Measurements from ENCODE around the gene PEAR1.
A peak's percentile ranks its signal among the peaks of the same experiment; 100 is the strongest.

PEAR1 gene

GRCh38 chr1:156853761-156854160, 39.8 kb upstream of the PEAR1 start:
- H3K36me3 Mint-ChIP-seq (ENCODE audit: insufficient read depth), result no peaks in the 10 kb centered on the region
- ATAC-seq (replicated peaks), result no peak

GRCh38 chr1:156854634-156855033, 38.9 kb upstream of the PEAR1 start:
- Mint-ChIP-seq H3K27ac (no peak overlapping the region), H3K4me3 (no peak overlapping the region), H3K4me1 (ENCODE audit: low read depth in 2 of 2) (peaks cover 2% of the 10 kb centered on the region in 2 donors), H3K9me3 (no peaks in the 10 kb centered on the region), H3K27me3 (peaks cover 14 to 16% of the 10 kb centered on the region in 2 donors), H3K36me3 (ENCODE audit: insufficient read depth) (no peaks in the 10 kb centered on the region)
- no peak for DNase-seq
- no peak for ATAC-seq (replicated peaks)

More at GRCh38 chr1:156853761-156854160, 39.8 kb upstream of the PEAR1 start:
- Mint-ChIP-seq H3K9me3 (no peaks in the 10 kb centered on the region), H3K27ac (no peak overlapping the region), H3K4me3 (no peak overlapping the region), H3K27me3 (peaks cover 11 to 13% of the 10 kb centered on the region in 2 donors), H3K4me1 (ENCODE audit: low read depth in 2 of 2) (peaks cover 4 to 7% of the 10 kb centered on the region in 2 donors)
- no peak for DNase-seq

- ATAC-seq (replicated peaks), result no peak
- peaks cover 8 to 11% of the 10 kb centered on the region in 2 donors for H3K4me1 Mint-ChIP-seq (ENCODE audit: low read depth in 2 of 2)
- H3K9me3 Mint-ChIP-seq, result no peaks in the 10 kb centered on the region
Observed at GRCh38 chr1:156856282-156856785, 37.2 kb upstream of the PEAR1 start.

GRCh38 chr1:156857532-156857931, 36.0 kb upstream of the PEAR1 start:
- H3K36me3 Mint-ChIP-seq (ENCODE audit: insufficient read depth), result no peaks in the 10 kb centered on the region
- no peak for ATAC-seq (replicated peaks)
- no peak overlapping the region for H3K27ac Mint-ChIP-seq
- no peak overlapping the region for H3K4me3 Mint-ChIP-seq
- no peaks in the 10 kb centered on the region for H3K9me3 Mint-ChIP-seq
- H3K4me1 Mint-ChIP-seq (ENCODE audit: low read depth in 2 of 2), result peaks cover 8 to 11% of the 10 kb centered on the region in 2 donors
- H3K27me3 Mint-ChIP-seq, result peaks cover 27 to 33% of the 10 kb centered on the region in 2 donors
- DNase-seq, result no peak

More at GRCh38 chr1:156856282-156856785, 37.2 kb upstream of the PEAR1 start:
- Mint-ChIP-seq H3K27ac (peak overlapping the region; percentile 11 to 18), H3K27me3 (peaks cover 15 to 25% of the 10 kb centered on the region in 2 donors), H3K4me3 (no peak overlapping the region), H3K36me3 (ENCODE audit: insufficient read depth) (no peaks in the 10 kb centered on the region)
- DNase-seq, result no peak

- Mint-ChIP-seq H3K9me3 (no peaks in the 10 kb centered on the region), H3K27ac (no peak overlapping the region), H3K27me3 (peaks cover 37 to 43% of the 10 kb centered on the region in 2 donors), H3K4me3 (peak overlapping the region in 1 of 2 donors; percentile 30), H3K36me3 (ENCODE audit: insufficient read depth) (no peaks in the 10 kb centered on the region), H3K4me1 (ENCODE audit: low read depth in 2 of 2) (peaks cover 11 to 12% of the 10 kb centered on the region in 2 donors)
- DNase-seq (no peak), ATAC-seq (replicated peaks) (no peak)
Observed at GRCh38 chr1:156858555-156858956, 35.0 kb upstream of the PEAR1 start.

- no peaks in the 10 kb centered on the region for H3K36me3 Mint-ChIP-seq (ENCODE audit: insufficient read depth)
- DNase-seq, result no peak
- no peak for ATAC-seq (replicated peaks)
- H3K27ac Mint-ChIP-seq, result no peak within 1 kb of the TSS
- peaks cover 42 to 48% of the 10 kb centered on the region in 2 donors for H3K27me3 Mint-ChIP-seq
- H3K4me3 Mint-ChIP-seq, result peak within 1 kb of the TSS; percentile 73 to 93
- H3K9me3 Mint-ChIP-seq, result no peaks in the 10 kb centered on the region
- H3K4me1 Mint-ChIP-seq (ENCODE audit: low read depth in 2 of 2), result peaks cover 10 to 11% of the 10 kb centered on the region in 2 donors
Observed at GRCh38 chr1:156858959-156859522, 34.5 kb upstream of the PEAR1 start, which contains the start of gene INSRR. Gene INSRR (minus strand): TSS chr1:156859117. CDS start chr1:156858621, 496 bp downstream.

GRCh38 chr1:156859523-156860112, 33.9 kb upstream of the PEAR1 start:
- peaks cover 10 to 11% of the 10 kb centered on the region in 2 donors for H3K4me1 Mint-ChIP-seq (ENCODE audit: low read depth in 2 of 2)
- H3K4me3 Mint-ChIP-seq, result peak overlapping the region; percentile 73 to 93

GRCh38 chr1:156860113-156860627, 33.3 kb upstream of the PEAR1 start:
- peaks cover 52 to 53% of the 10 kb centered on the region in 2 donors for H3K27me3 Mint-ChIP-seq
- peaks cover 10 to 11% of the 10 kb centered on the region in 2 donors for H3K4me1 Mint-ChIP-seq (ENCODE audit: low read depth in 2 of 2)
- peak; percentile 50 to 61 (median 55) for DNase-seq
- peak overlapping the region; percentile 73 to 93 for H3K4me3 Mint-ChIP-seq
- H3K36me3 Mint-ChIP-seq (ENCODE audit: insufficient read depth), result no peaks in the 10 kb centered on the region
- no peak overlapping the region for H3K27ac Mint-ChIP-seq
- H3K9me3 Mint-ChIP-seq, result no peaks in the 10 kb centered on the region
- ATAC-seq (replicated peaks), result peak; percentile 71

More at GRCh38 chr1:156859523-156860112, 33.9 kb upstream of the PEAR1 start:
- DNase-seq (peak in 2 of 3 experiments; percentile 10), ATAC-seq (replicated peaks) (peak; percentile 34)
- H3K36me3 Mint-ChIP-seq (ENCODE audit: insufficient read depth), result no peaks in the 10 kb centered on the region
- no peak overlapping the region for H3K27ac Mint-ChIP-seq
- H3K27me3 Mint-ChIP-seq, result peaks cover 48 to 52% of the 10 kb centered on the region in 2 donors
- no peaks in the 10 kb centered on the region for H3K9me3 Mint-ChIP-seq

GRCh38 chr1:156860628-156861423, 32.7 kb upstream of the PEAR1 start, which contains the start of gene NTRK1:
Gene NTRK1 (plus strand): TSS chr1:156860865. CDS start chr1:156860935, 70 bp downstream.
- DNase-seq, result peak; percentile 39 to 48 (median 41)
- peak; percentile 83 for ATAC-seq (replicated peaks)
- peaks cover 52 to 60% of the 10 kb centered on the region in 2 donors for H3K27me3 Mint-ChIP-seq
- peak within 1 kb of the TSS; percentile 73 to 93 for H3K4me3 Mint-ChIP-seq
- H3K9me3 Mint-ChIP-seq, result no peaks in the 10 kb centered on the region
- no peak within 1 kb of the TSS for H3K27ac Mint-ChIP-seq
- peaks cover 11 to 16% of the 10 kb centered on the region in 2 donors for H3K4me1 Mint-ChIP-seq (ENCODE audit: low read depth in 2 of 2)
- no peaks in the 10 kb centered on the region for H3K36me3 Mint-ChIP-seq (ENCODE audit: insufficient read depth)

GRCh38 chr1:156862584-156862983, 30.9 kb upstream of the PEAR1 start:
- H3K36me3 Mint-ChIP-seq (ENCODE audit: insufficient read depth), result peaks cover 2% of the 10 kb centered on the region
- ATAC-seq (replicated peaks), result no peak
- H3K27ac Mint-ChIP-seq, result no peak overlapping the region
- H3K27me3 Mint-ChIP-seq, result peaks cover 52 to 69% of the 10 kb centered on the region in 2 donors
- H3K4me3 Mint-ChIP-seq, result no peak overlapping the region
- H3K4me1 Mint-ChIP-seq (ENCODE audit: low read depth in 2 of 2), result peaks cover 11 to 25% of the 10 kb centered on the region in 2 donors
- H3K9me3 Mint-ChIP-seq, result no peaks in the 10 kb centered on the region
- no peak for DNase-seq

- H3K27ac Mint-ChIP-seq, result no peak overlapping the region
- H3K9me3 Mint-ChIP-seq, result no peaks in the 10 kb centered on the region
- peaks cover 11 to 27% of the 10 kb centered on the region in 2 donors for H3K4me1 Mint-ChIP-seq (ENCODE audit: low read depth in 2 of 2)
- no peak overlapping the region for H3K4me3 Mint-ChIP-seq
- H3K27me3 Mint-ChIP-seq, result peaks cover 48 to 70% of the 10 kb centered on the region in 2 donors
- ATAC-seq (replicated peaks) (no peak), DNase-seq (no peak)
- peaks cover 3% of the 10 kb centered on the region for H3K36me3 Mint-ChIP-seq (ENCODE audit: insufficient read depth)
Observed at GRCh38 chr1:156862997-156863599, 30.4 kb upstream of the PEAR1 start.

GRCh38 chr1:156863631-156864030, 29.9 kb upstream of the PEAR1 start:
- Mint-ChIP-seq H3K36me3 (ENCODE audit: insufficient read depth) (peaks cover 3% of the 10 kb centered on the region), H3K4me3 (no peak overlapping the region), H3K9me3 (no peaks in the 10 kb centered on the region), H3K4me1 (ENCODE audit: low read depth in 2 of 2) (peaks cover 11 to 27% of the 10 kb centered on the region in 2 donors), H3K27ac (no peak overlapping the region), H3K27me3 (peaks cover 42 to 69% of the 10 kb centered on the region in 2 donors)
- no peak for DNase-seq
- ATAC-seq (replicated peaks), result no peak
